ENCODE measurements around the gene PACSIN2. TPM values are rescaled to one million over a fixed set of nuclear protein-coding genes. Genes with fewer than 3 reads are reported as not detected.

Gene PACSIN2
- total and polyA plus RNA-seq, 2 experiments from 2014 or later, result 23.5 to 57.3 TPM

- TF ChIP-seq, protein P1, sequence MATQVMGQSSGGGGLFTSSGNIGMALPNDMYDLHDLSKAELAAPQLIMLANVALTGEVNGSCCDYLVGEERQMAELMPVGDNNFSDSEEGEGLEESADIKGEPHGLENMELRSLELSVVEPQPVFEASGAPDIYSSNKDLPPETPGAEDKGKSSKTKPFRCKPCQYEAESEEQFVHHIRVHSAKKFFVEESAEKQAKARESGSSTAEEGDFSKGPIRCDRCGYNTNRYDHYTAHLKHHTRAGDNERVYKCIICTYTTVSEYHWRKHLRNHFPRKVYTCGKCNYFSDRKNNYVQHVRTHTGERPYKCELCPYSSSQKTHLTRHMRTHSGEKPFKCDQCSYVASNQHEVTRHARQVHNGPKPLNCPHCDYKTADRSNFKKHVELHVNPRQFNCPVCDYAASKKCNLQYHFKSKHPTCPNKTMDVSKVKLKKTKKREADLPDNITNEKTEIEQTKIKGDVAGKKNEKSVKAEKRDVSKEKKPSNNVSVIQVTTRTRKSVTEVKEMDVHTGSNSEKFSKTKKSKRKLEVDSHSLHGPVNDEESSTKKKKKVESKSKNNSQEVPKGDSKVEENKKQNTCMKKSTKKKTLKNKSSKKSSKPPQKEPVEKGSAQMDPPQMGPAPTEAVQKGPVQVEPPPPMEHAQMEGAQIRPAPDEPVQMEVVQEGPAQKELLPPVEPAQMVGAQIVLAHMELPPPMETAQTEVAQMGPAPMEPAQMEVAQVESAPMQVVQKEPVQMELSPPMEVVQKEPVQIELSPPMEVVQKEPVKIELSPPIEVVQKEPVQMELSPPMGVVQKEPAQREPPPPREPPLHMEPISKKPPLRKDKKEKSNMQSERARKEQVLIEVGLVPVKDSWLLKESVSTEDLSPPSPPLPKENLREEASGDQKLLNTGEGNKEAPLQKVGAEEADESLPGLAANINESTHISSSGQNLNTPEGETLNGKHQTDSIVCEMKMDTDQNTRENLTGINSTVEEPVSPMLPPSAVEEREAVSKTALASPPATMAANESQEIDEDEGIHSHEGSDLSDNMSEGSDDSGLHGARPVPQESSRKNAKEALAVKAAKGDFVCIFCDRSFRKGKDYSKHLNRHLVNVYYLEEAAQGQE (IDR thresholded peaks at IDR 0.05; ENCODE audit: unreplicated experiment), result no peak
- no peak for TF ChIP-seq ZNF331 (CRISPR knock-in tag; IDR thresholded peaks at IDR 0.05; ENCODE audit: low read depth)
- TF ChIP-seq, protein P2, sequence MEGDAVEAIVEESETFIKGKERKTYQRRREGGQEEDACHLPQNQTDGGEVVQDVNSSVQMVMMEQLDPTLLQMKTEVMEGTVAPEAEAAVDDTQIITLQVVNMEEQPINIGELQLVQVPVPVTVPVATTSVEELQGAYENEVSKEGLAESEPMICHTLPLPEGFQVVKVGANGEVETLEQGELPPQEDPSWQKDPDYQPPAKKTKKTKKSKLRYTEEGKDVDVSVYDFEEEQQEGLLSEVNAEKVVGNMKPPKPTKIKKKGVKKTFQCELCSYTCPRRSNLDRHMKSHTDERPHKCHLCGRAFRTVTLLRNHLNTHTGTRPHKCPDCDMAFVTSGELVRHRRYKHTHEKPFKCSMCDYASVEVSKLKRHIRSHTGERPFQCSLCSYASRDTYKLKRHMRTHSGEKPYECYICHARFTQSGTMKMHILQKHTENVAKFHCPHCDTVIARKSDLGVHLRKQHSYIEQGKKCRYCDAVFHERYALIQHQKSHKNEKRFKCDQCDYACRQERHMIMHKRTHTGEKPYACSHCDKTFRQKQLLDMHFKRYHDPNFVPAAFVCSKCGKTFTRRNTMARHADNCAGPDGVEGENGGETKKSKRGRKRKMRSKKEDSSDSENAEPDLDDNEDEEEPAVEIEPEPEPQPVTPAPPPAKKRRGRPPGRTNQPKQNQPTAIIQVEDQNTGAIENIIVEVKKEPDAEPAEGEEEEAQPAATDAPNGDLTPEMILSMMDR (conservative IDR thresholded peaks at IDR 0.05; ENCODE audit: low read depth in 2 of 2), result no peak
- no peak for TF ChIP-seq CREB1 (CRISPR knock-in tag; IDR thresholded peaks at IDR 0.05; ENCODE audit: low read depth)
- TF ChIP-seq, protein P3, sequence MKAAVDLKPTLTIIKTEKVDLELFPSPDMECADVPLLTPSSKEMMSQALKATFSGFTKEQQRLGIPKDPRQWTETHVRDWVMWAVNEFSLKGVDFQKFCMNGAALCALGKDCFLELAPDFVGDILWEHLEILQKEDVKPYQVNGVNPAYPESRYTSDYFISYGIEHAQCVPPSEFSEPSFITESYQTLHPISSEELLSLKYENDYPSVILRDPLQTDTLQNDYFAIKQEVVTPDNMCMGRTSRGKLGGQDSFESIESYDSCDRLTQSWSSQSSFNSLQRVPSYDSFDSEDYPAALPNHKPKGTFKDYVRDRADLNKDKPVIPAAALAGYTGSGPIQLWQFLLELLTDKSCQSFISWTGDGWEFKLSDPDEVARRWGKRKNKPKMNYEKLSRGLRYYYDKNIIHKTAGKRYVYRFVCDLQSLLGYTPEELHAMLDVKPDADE (IDR thresholded peaks at IDR 0.05), result no peak
- TF ChIP-seq ZNF114 (CRISPR knock-in tag; IDR thresholded peaks at IDR 0.05), result no peak
Observed at GRCh38 chr22:42905217-42905616, 109.7 kb downstream of the PACSIN2 start (continued).

GRCh38 chr22:42904050-42904449, 110.9 kb downstream of the PACSIN2 start:
- Histone ChIP-seq H3K27me3 (ENCODE audit: insufficient read depth) (no peaks in the 10 kb centered on the region), H3K4me1 (ENCODE audit: insufficient read depth) (no peaks in the 10 kb centered on the region), H3K27ac (ENCODE audit: low read depth) (peak overlapping the region; percentile 46), H4K20me1 (replicated peaks; ENCODE audit: insufficient read depth) (peaks cover 16% of the 10 kb centered on the region), H3K79me2 (replicated peaks; ENCODE audit: insufficient read depth) (peaks cover 49% of the 10 kb centered on the region), H3K9me2 (ENCODE audit: insufficient read depth) (no peaks in the 10 kb centered on the region), H2AFZ (no peak overlapping the region), H3K4me3 (no peak overlapping the region), H3K4me2 (no peak overlapping the region), H3K36me3 (ENCODE audit: insufficient read depth) (peaks cover 3% of the 10 kb centered on the region; the same call in 1 of the 2 replicates), H3F3A (replicated peaks; ENCODE audit: low read depth) (no peaks in the 10 kb centered on the region)
- ATAC-seq (peak; percentile 33), DNase-seq (ENCODE audit: low spot score) (peak; percentile 40)
- Mint-ChIP-seq H3K9me3 (no peaks in the 10 kb centered on the region), H3K27ac (no peak overlapping the region; the same call in 1 of the 2 replicates), H3K4me3 (no peak overlapping the region), H3K27me3 (ENCODE audit: insufficient read depth, low read depth, poor library complexity) (peaks cover 7% of the 10 kb centered on the region), H3K36me3 (ENCODE audit: low read depth) (peaks cover 6% of the 10 kb centered on the region), H3K4me1 (peaks cover 26% of the 10 kb centered on the region)
- TF ChIP-seq JUNB (IDR thresholded peaks at IDR 0.05; ENCODE audit: unreplicated experiment), result no peak
- no peak for TF ChIP-seq EZH2 (IDR thresholded peaks at IDR 0.05; ENCODE audit: low read depth, unreplicated experiment)
- TF ChIP-seq, protein P3 (IDR thresholded peaks at IDR 0.05), result no peak
- TF ChIP-seq, protein P1 (IDR thresholded peaks at IDR 0.05; ENCODE audit: unreplicated experiment), result no peak

All from GM23338 (cell line).